ENCODE results near the gene SPEF2.

Gene SPEF2

DNA sequence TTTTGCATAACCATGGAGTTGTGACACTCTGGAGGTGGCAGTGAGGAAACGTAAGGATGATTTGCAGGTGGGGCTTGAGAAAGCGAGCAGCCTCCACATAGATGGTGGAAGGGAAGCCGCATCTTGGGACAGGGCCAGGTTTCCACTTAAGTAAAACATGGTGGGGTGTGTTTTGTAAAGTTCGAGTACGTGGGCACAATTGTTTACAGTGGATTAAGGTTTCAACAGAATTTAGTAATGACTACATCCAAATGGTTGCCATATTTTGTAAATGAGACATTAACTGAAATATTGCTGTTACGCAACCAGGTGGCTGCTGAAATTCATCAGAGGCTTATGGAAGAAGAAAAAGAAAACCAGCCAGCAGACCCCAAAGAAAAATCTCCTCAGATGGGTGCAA is 153.6 kb downstream of the SPEF2 start:
- Histone ChIP-seq H3K79me2 (ENCODE audit: insufficient read depth, low read length) (no peaks in the 10 kb centered on the region), H3K27ac (ENCODE audit: low read depth, low read length, poor library complexity, severe bottlenecking) (no peak overlapping the region), H3K36me3 (ENCODE audit: insufficient read depth, low read length) (no peaks in the 10 kb centered on the region), H3F3A (ENCODE audit: insufficient read depth, low read length) (no peaks in the 10 kb centered on the region), H3K9me3 (ENCODE audit: low read length) (no peaks in the 10 kb centered on the region), H4K20me1 (ENCODE audit: insufficient read depth, low read length) (no peaks in the 10 kb centered on the region), H3K4me1 (ENCODE audit: insufficient read depth, low read length, severe bottlenecking) (peaks cover 37% of the 10 kb centered on the region), H3K4me2 (ENCODE audit: low read length) (no peak overlapping the region), H3K9ac (ENCODE audit: low read length) (no peak overlapping the region), H2AFZ (ENCODE audit: low read length) (no peak overlapping the region), H3K9me2 (ENCODE audit: low read depth, low read length) (no peaks in the 10 kb centered on the region), H3K4me3 (ENCODE audit: low read depth, low read length, poor library complexity, severe bottlenecking) (no peak overlapping the region), H3K27me3 (ENCODE audit: insufficient read depth, low read length) (no peaks in the 10 kb centered on the region)
- TF ChIP-seq, protein P1, sequence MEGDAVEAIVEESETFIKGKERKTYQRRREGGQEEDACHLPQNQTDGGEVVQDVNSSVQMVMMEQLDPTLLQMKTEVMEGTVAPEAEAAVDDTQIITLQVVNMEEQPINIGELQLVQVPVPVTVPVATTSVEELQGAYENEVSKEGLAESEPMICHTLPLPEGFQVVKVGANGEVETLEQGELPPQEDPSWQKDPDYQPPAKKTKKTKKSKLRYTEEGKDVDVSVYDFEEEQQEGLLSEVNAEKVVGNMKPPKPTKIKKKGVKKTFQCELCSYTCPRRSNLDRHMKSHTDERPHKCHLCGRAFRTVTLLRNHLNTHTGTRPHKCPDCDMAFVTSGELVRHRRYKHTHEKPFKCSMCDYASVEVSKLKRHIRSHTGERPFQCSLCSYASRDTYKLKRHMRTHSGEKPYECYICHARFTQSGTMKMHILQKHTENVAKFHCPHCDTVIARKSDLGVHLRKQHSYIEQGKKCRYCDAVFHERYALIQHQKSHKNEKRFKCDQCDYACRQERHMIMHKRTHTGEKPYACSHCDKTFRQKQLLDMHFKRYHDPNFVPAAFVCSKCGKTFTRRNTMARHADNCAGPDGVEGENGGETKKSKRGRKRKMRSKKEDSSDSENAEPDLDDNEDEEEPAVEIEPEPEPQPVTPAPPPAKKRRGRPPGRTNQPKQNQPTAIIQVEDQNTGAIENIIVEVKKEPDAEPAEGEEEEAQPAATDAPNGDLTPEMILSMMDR (IDR thresholded peaks at IDR 0.05; ENCODE audit: low read length), result no peak
- TF ChIP-seq EZH2 (IDR thresholded peaks at IDR 0.05; ENCODE audit: borderline replicate concordance, low read length), result no peak

DNA sequence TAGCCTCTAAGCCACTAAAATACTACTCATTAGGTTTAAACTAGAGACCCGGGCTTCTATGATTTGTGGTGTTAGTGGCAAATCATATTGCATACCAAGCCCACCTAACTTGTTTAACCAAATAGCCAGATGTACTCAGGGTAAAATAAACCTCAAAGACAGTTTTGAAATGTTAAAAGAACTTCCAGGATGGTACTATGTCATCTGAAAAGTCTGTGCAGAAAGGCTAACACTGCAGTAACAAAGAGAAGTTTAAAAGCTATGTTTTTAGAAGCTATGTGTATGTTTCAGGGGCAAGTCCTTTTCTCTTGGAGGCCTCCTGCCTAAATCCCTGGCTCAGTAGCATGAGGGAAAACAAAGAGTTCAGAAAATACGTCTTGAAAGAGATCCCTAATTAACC is 154.2 kb downstream of the SPEF2 start:
- Histone ChIP-seq H3K9ac (ENCODE audit: low read length) (no peak overlapping the region), H3K4me3 (ENCODE audit: low read depth, low read length, poor library complexity, severe bottlenecking) (no peak overlapping the region), H3K27me3 (ENCODE audit: insufficient read depth, low read length) (no peaks in the 10 kb centered on the region), H3K9me2 (ENCODE audit: low read depth, low read length) (no peaks in the 10 kb centered on the region), H4K20me1 (ENCODE audit: insufficient read depth, low read length) (no peaks in the 10 kb centered on the region), H3K79me2 (ENCODE audit: insufficient read depth, low read length) (no peaks in the 10 kb centered on the region), H3K4me1 (ENCODE audit: insufficient read depth, low read length, severe bottlenecking) (peaks cover 42% of the 10 kb centered on the region), H3K36me3 (ENCODE audit: insufficient read depth, low read length) (no peaks in the 10 kb centered on the region), H3K9me3 (ENCODE audit: low read length) (no peaks in the 10 kb centered on the region), H3K4me2 (ENCODE audit: low read length) (no peak overlapping the region), H3K27ac (ENCODE audit: low read depth, low read length, poor library complexity, severe bottlenecking) (no peak overlapping the region), H3F3A (ENCODE audit: insufficient read depth, low read length) (no peaks in the 10 kb centered on the region), H2AFZ (ENCODE audit: low read length) (peak overlapping the region; percentile 0; the same call in 1 of the 2 replicates)
- TF ChIP-seq EZH2 (IDR thresholded peaks at IDR 0.05; ENCODE audit: borderline replicate concordance, low read length), result no peak
- TF ChIP-seq, protein P1 (IDR thresholded peaks at IDR 0.05; ENCODE audit: low read length), result no peak

DNA sequence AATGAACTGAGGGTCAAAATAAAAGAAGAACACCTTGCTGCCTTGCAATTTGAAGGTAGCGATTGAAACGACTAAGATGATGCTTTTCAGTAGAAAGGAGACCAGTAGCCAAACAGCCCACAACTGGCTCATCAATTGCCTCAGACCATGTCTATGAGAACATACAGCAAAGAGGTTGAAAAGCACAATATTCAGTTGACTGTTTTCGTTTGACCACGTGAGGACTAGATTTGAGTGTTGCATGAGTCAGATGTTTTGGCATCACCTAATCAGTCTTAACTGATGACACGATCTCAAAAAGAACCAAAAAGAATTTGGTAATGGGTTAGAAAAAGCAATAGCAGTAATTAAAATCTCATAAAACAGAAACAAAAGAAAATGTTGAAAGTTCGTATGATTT is 156.3 kb downstream of the SPEF2 start:
- Histone ChIP-seq H3K9me2 (ENCODE audit: low read depth, low read length) (no peaks in the 10 kb centered on the region), H4K20me1 (ENCODE audit: insufficient read depth, low read length) (no peaks in the 10 kb centered on the region), H2AFZ (ENCODE audit: low read length) (no peak overlapping the region), H3K27ac (ENCODE audit: low read depth, low read length, poor library complexity, severe bottlenecking) (no peak overlapping the region), H3K79me2 (ENCODE audit: insufficient read depth, low read length) (no peaks in the 10 kb centered on the region), H3K4me3 (ENCODE audit: low read depth, low read length, poor library complexity, severe bottlenecking) (no peak overlapping the region), H3K27me3 (ENCODE audit: insufficient read depth, low read length) (no peaks in the 10 kb centered on the region), H3K9me3 (ENCODE audit: low read length) (no peaks in the 10 kb centered on the region), H3K36me3 (ENCODE audit: insufficient read depth, low read length) (no peaks in the 10 kb centered on the region), H3K4me2 (ENCODE audit: low read length) (no peak overlapping the region), H3K4me1 (ENCODE audit: insufficient read depth, low read length, severe bottlenecking) (peaks cover 58% of the 10 kb centered on the region), H3F3A (ENCODE audit: insufficient read depth, low read length) (no peaks in the 10 kb centered on the region), H3K9ac (ENCODE audit: low read length) (no peak overlapping the region)
- TF ChIP-seq, protein P1 (IDR thresholded peaks at IDR 0.05; ENCODE audit: low read length), result no peak
